Breast epithelium (tissue), 4 donors: Measurements from ENCODE around the gene ADAM22. TPM values are rescaled to one million over a fixed set of nuclear protein-coding genes. Genes with fewer than 3 reads are reported as not detected.

Experiments used
- DNase-seq, 2 donors: peaks; one replicate each; pipeline ENCODE4 v3.0.0-alpha.2; 2019; ENCODE audit warnings: low spot score in 2 of 2
- H3K27ac ChIP-seq, 2 donors: fragments of 200-600 bp; sonication (generic) in 1 of 2; one replicate each; pipeline ENCODE4 v1.5.1; 2016 to 2019; ENCODE audit warnings: mild to moderate bottlenecking in 1 of 2
- H3K27me3 ChIP-seq, 2 donors: fragments of 200-600 bp; sonication (generic) in 1 of 2; one replicate each; pipeline versions ENCODE4 v1.5.1 to v1.6.0; 2017 to 2019; ENCODE audit warnings: control low read depth in 1 of 2, mild to moderate bottlenecking in 1 of 2
- H3K36me3 ChIP-seq: fragments of 200-600 bp; one replicate; pipeline ENCODE4 v1.5.1; 2019
- H3K4me1 ChIP-seq, 2 donors: fragments of 200-600 bp; sonication (generic); one replicate each; pipeline ENCODE4 v1.5.1; 2016 to 2019; ENCODE audit warnings: control low read depth in 1 of 2
- H3K4me3 ChIP-seq, 3 donors: fragments of 200-600 bp; sonication (generic); 1 replicate in 2 of 3; 2 replicates in 1 of 3; pipeline ENCODE4 v1.5.1; 2016 to 2019; ENCODE audit warnings: mild to moderate bottlenecking in 3 of 3, moderate library complexity in 2 of 3
- H3K9me3 ChIP-seq, 2 donors: fragments of 200-600 bp; sonication (generic) in 1 of 2; one replicate each; pipeline ENCODE4 v1.5.1; 2016 to 2019; ENCODE audit warnings: control low read depth in 1 of 2
- CTCF ChIP-seq, 3 donors: fragments of 450-650 bp; IDR thresholded peaks; one replicate each; pipeline ENCODE4 v1.5.1; 2016 to 2017; ENCODE audit warnings: antibody characterized with exemption in 3 of 3, mild to moderate bottlenecking in 3 of 3, moderate library complexity in 3 of 3
- POLR2A ChIP-seq: fragments of 450-650 bp; IDR thresholded peaks from one replicate; pipeline ENCODE4 v1.6.1; 2016; ENCODE audit warnings: antibody characterized with exemption, mild to moderate bottlenecking, moderate library complexity
- POLR2AphosphoS5 ChIP-seq, 3 donors: sonication (generic); formaldehyde crosslinking; IDR thresholded peaks; one replicate each; pipeline ENCODE4 v1.6.1; 2017; ENCODE audit warnings: antibody characterized with exemption in 3 of 3
- intact Hi-C: fragments of 100-400 bp; cut with DNase I; formaldehyde crosslinking; loops from one replicate; pipeline ENCODE4 v1.15.1; 2023; ENCODE audit warnings: low total_unique reads
- total RNA-seq, 3 donors: library from RNA; depleted of rRNA; stranded (reverse); fragments of >200 nt; gene quantifications; one replicate each; pipeline ENCODE4 v1.1.0, GENCODE V29; 2016

ADAM22 gene
- total RNA-seq, 3 donors from 2014 or later, result 2.3 to 7.5 (median 3.4) TPM

GRCh38 chr7:88001744-88002530 is 67.9 kb downstream of the ADAM22 start:
- no peak for TF ChIP-seq CTCF (IDR thresholded peaks at IDR 0.05)
- Histone ChIP-seq H3K27me3 (no peaks in the 10 kb centered on the region), H3K9me3 (no peaks in the 10 kb centered on the region), H3K36me3 (no peaks in the 10 kb centered on the region), H3K4me1 (no peaks in the 10 kb centered on the region), H3K4me3 (no peak overlapping the region), H3K27ac (no peak overlapping the region)
- intact Hi-C loops, result no loop called here
- DNase-seq, result no peak

- TF ChIP-seq CTCF (IDR thresholded peaks at IDR 0.05) (no peak), POLR2AphosphoS5 (IDR thresholded peaks at IDR 0.05) (no peak), POLR2A (no peak)
- H3K4me1 ChIP-seq, result no peaks in the 10 kb centered on the region
- H3K4me3 ChIP-seq, result no peak overlapping the region
- intact Hi-C loops, result no loop called here
- DNase-seq, result no peak
- no peaks in the 10 kb centered on the region for H3K9me3 ChIP-seq
- no peak overlapping the region for H3K27ac ChIP-seq
- no peaks in the 10 kb centered on the region for H3K36me3 ChIP-seq
- no peaks in the 10 kb centered on the region for H3K27me3 ChIP-seq
These were observed 68.6 kb downstream of the ADAM22 start for GRCh38 chr7:88002617-88003016.

DNA sequence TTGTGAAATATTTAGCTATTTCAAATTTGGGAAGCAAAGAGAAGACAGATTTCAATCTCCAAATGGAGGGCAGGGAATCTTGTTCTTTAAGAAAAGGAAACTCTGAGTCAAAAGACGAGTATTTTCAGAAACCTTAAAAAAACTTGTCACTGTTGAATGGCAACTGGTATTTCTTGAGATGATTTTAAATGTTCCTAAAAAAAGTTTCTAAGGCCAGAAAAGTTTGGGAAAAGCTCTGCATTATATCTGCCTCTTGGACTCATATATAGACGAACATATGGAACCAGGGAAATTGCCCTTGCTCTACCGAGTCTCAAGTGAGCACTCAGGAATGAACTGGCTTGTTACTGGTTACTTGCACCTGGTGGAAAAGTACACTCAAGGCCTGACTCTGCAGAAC is 69.5 kb downstream of the ADAM22 start:
- no peaks in the 10 kb centered on the region for H3K9me3 ChIP-seq
- H3K36me3 ChIP-seq, result no peaks in the 10 kb centered on the region
- H3K27ac ChIP-seq, result no peak overlapping the region
- no peaks in the 10 kb centered on the region for H3K4me1 ChIP-seq
- H3K27me3 ChIP-seq, result no peaks in the 10 kb centered on the region
- H3K4me3 ChIP-seq, result no peak overlapping the region
- no peak for TF ChIP-seq CTCF (IDR thresholded peaks at IDR 0.05)
- TF ChIP-seq POLR2AphosphoS5 (IDR thresholded peaks at IDR 0.05), result no peak
- TF ChIP-seq POLR2A, result no peak
- intact Hi-C loops, result no loop called here
- no peak for DNase-seq

- H3K4me1 ChIP-seq, result no peaks in the 10 kb centered on the region
- TF ChIP-seq CTCF (IDR thresholded peaks at IDR 0.05), result no peak
- TF ChIP-seq POLR2A, result no peak
- no peak for TF ChIP-seq POLR2AphosphoS5 (IDR thresholded peaks at IDR 0.05)
- no peaks in the 10 kb centered on the region for H3K27me3 ChIP-seq
- no peak for DNase-seq
- no peaks in the 10 kb centered on the region for H3K9me3 ChIP-seq
- no peak overlapping the region for H3K4me3 ChIP-seq
- no peaks in the 10 kb centered on the region for H3K36me3 ChIP-seq
- intact Hi-C loops, result no loop called here
- no peak overlapping the region for H3K27ac ChIP-seq
These were observed 71.1 kb downstream of the ADAM22 start for GRCh38 chr7:88005191-88005590.

DNA sequence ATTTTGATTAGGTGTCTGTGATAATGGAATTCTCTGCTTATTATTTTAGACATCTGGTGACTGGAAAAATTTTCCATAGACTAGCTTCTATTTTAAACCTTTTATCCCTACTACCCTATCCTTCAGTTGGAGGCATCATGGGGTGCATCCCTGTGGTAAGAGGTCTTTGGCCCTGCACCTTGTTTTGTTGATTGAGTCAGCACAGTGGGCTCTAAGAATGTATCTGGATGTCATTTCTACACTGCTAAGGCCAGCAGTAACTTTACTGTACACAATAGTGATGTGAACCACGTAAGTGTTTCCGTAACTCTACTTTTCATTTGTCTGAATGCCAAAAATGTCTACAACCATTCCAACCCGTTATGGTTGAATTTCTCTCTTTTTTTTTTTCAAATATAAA is 75.6 kb downstream of the ADAM22 start:
- no peaks in the 10 kb centered on the region for H3K36me3 ChIP-seq
- no peaks in the 10 kb centered on the region for H3K9me3 ChIP-seq
- no peak for TF ChIP-seq POLR2AphosphoS5 (IDR thresholded peaks at IDR 0.05)
- no peak for TF ChIP-seq POLR2A
- no peak for TF ChIP-seq CTCF (IDR thresholded peaks at IDR 0.05)
- DNase-seq, result no peak
- no peak overlapping the region for H3K4me3 ChIP-seq
- no peaks in the 10 kb centered on the region for H3K27me3 ChIP-seq
- H3K27ac ChIP-seq, result no peak overlapping the region
- intact Hi-C loops, result no loop called here
- H3K4me1 ChIP-seq, result no peaks in the 10 kb centered on the region
